ENCODE measurements around the gene NANOS3. TPM values are rescaled to one million over a fixed set of nuclear protein-coding genes. Genes with fewer than 3 reads are reported as not detected.

Gene NANOS3
- total RNA-seq, 1 experiment from 2014 or later = not detected

DNA sequence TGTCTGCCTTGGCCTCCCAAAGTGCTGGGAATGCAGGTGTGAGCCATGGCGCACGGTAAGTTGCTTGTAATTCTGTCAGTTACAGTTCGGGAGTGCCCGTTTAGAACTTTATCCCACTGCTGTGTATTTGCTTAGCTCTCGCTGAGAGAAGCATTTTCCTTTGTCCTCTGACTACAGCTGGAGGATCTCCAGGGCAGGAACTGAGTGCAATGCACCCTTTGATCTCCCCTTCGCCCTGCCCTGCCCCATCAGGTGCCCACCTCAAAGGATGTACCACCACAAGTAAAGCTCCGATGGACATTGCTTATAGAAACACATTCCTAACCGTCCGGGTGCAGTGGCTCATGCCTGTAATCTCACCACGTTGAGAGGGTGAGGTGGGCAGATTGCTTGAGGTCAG lies 22.5 kb downstream of the NANOS3 start:
- H2AFZ ChIP-seq (ENCODE audit: low read depth, low read length, poor library complexity, severe bottlenecking) = no peak overlapping the region

DNA sequence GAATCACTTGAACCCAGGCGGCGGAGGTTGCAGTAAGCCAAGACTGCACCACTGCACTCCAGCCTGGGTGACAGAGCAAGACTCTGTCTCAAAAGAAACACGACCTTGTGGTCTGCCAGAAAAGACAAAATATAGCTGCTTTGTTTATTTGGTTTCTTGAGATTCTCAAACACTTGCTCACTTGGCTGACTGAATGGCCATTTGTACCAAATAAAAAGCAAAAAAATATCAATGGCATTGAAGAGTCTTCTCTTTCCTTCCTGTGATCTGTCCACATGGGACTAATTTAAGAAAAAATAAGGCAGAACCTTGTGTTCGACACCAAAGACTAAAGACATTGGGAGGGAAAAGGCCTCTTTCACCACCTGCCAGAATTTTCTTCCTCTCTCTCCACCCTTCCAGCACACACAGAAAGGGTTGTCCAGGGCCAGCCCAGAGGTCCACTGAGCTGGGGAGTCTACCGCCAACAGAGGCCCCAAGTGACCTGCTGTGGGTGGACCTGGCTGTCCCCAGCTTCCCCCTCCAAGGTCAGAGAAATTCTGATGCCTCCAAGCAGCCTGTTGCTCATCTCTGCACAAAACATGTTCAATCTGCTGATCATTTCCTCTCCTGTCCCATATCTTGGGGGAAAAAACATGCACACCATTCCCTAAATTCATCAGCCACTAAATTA lies 23.1 kb downstream of the NANOS3 start:
- ChIA-PET RAD21 (ENCODE audit: low non-redundant PET in 1 of 2, low total read pairs in 2 of 2, uncharacterized antibody in 2 of 2, unreplicated experiment in 2 of 2) (no interaction called here), CTCF (no interaction called here), POLR2A (no interaction called here)
- Histone ChIP-seq H3K79me2 (ENCODE audit: insufficient read depth, low read length) (no peaks in the 10 kb centered on the region), H3K9me3 (ENCODE audit: control insufficient read depth in 1 of 2, insufficient read depth in 1 of 2, low read depth in 1 of 2, low read length in 2 of 2) (no peaks in the 10 kb centered on the region), H3K9me2 (ENCODE audit: insufficient read depth) (no peaks in the 10 kb centered on the region), H3K27ac (ENCODE audit: low read depth, low read length) (no peak overlapping the region), H3K4me1 (ENCODE audit: control insufficient read depth in 1 of 2, insufficient read depth in 2 of 2, low read length in 2 of 2) (peaks cover 0 to 4% of the 10 kb centered on the region in 2 experiments; a peak in 1 of 4 replicates), H3K36me3 (ENCODE audit: control insufficient read depth in 1 of 2, insufficient read depth in 2 of 2, low read length in 2 of 2) (no peaks in the 10 kb centered on the region), H3K27me3 (ENCODE audit: insufficient read depth, low read length) (no peaks in the 10 kb centered on the region), H3K4me2 (ENCODE audit: low read length) (no peak overlapping the region), H2AFZ (ENCODE audit: low read depth, low read length, poor library complexity, severe bottlenecking) (no peak overlapping the region), H3K9ac (ENCODE audit: low read length) (no peak overlapping the region), H3K4me3 (replicated peaks in 1 of 2; ENCODE audit: low read depth in 1 of 2, low read length in 2 of 2) (no peak overlapping the region), H4K20me1 (ENCODE audit: insufficient read depth) (no peaks in the 10 kb centered on the region)
- no TSS peak for BruUV-seq (replicated peaks)
- no peak for DNase-seq (ENCODE audit: low read depth, low spot score)
- intact Hi-C loops (cut with micrococcal nuclease) = no loop called here
- ATAC-seq = no peak
- no peak for TF ChIP-seq CEBPB (IDR thresholded peaks at IDR 0.05; ENCODE audit: low read depth)
- TF ChIP-seq EZH2 (IDR thresholded peaks at IDR 0.05) = no peak
- no peak for TF ChIP-seq FOSL1 (IDR thresholded peaks at IDR 0.05; ENCODE audit: low read depth)
- TF ChIP-seq POLR2A (IDR thresholded peaks at IDR 0.05; ENCODE audit: borderline replicate concordance, extremely low read depth, insufficient read depth, insufficient read length) = no peak
- no peak for TF ChIP-seq ZBTB33 (IDR thresholded peaks at IDR 0.05; ENCODE audit: extremely low read depth, insufficient replicate concordance, low read length)

More for the DNA sequence above, 22.5 kb downstream of the NANOS3 start:
- ChIA-PET CTCF (no interaction called here), POLR2A (no interaction called here), RAD21 (ENCODE audit: low non-redundant PET in 1 of 2, low total read pairs in 2 of 2, uncharacterized antibody in 2 of 2, unreplicated experiment in 2 of 2) (no interaction called here)
- intact Hi-C loops (cut with micrococcal nuclease) = no loop called here
- TF ChIP-seq CBX3 (IDR thresholded peaks at IDR 0.05; ENCODE audit: low read depth) = no peak
- TF ChIP-seq ELF1 (IDR thresholded peaks at IDR 0.05; ENCODE audit: borderline replicate concordance, low read depth) = no peak
- TF ChIP-seq MAX (IDR thresholded peaks at IDR 0.05) = no peak
- TF ChIP-seq POLR2AphosphoS5 (IDR thresholded peaks at IDR 0.05; ENCODE audit: low read depth, low read length) = no peak
- no peak for TF ChIP-seq CEBPB (IDR thresholded peaks at IDR 0.05; ENCODE audit: low read depth)
- no peak for TF ChIP-seq ATF3 (IDR thresholded peaks at IDR 0.05)
- no peak for TF ChIP-seq POLR2A (IDR thresholded peaks at IDR 0.05; ENCODE audit: borderline replicate concordance, extremely low read depth, insufficient read depth, insufficient read length)
- TF ChIP-seq RAD21 (IDR thresholded peaks at IDR 0.05; ENCODE audit: low read depth) = no peak
- peaks cover 0 to 4% of the 10 kb centered on the region in 2 experiments; a peak in 1 of 4 replicates for H3K4me1 ChIP-seq (ENCODE audit: control insufficient read depth in 1 of 2, insufficient read depth in 2 of 2, low read length in 2 of 2)
- H3K9ac ChIP-seq (ENCODE audit: low read length) = no peak overlapping the region
- no peaks in the 10 kb centered on the region for H3K9me3 ChIP-seq (ENCODE audit: control insufficient read depth in 1 of 2, insufficient read depth in 1 of 2, low read depth in 1 of 2, low read length in 2 of 2)
- H3K36me3 ChIP-seq (ENCODE audit: control insufficient read depth in 1 of 2, insufficient read depth in 2 of 2, low read length in 2 of 2) = no peaks in the 10 kb centered on the region
- no peak overlapping the region for H3K27ac ChIP-seq (ENCODE audit: low read depth, low read length)
- BruUV-seq (replicated peaks) = no TSS peak
- DNase-seq (ENCODE audit: low read depth, low spot score) (no peak), ATAC-seq (no peak)
- H4K20me1 ChIP-seq (ENCODE audit: insufficient read depth) = no peaks in the 10 kb centered on the region
- no peaks in the 10 kb centered on the region for H3K9me2 ChIP-seq (ENCODE audit: insufficient read depth)
- H3K79me2 ChIP-seq (ENCODE audit: insufficient read depth, low read length) = no peaks in the 10 kb centered on the region
- H3K4me3 ChIP-seq (replicated peaks in 1 of 2; ENCODE audit: low read depth in 1 of 2, low read length in 2 of 2) = no peak overlapping the region
- H3K27me3 ChIP-seq (ENCODE audit: insufficient read depth, low read length) = no peaks in the 10 kb centered on the region
- no peak overlapping the region for H3K4me2 ChIP-seq (ENCODE audit: low read length)
